GM19025 (cell line): ENCODE measurements around the gene PALM.

Experiments
- ATAC-seq: cut with Tn5 transposase; IDR thresholded peaks from one replicate; pipeline ENCODE4 v1.9.1; 2021; ENCODE audit warnings: mild to moderate bottlenecking, low read depth, moderate library complexity; ENCODE audit not compliant: unreplicated experiment

Gene PALM

GRCh38 chr19:772730-773436 lies 64.1 kb downstream of the PALM start:
- ATAC-seq: no peak

- ATAC-seq: no peak
Observed at GRCh38 chr19:776549-776948, 67.8 kb downstream of the PALM start.

GRCh38 chr19:778910-779653 lies 70.3 kb downstream of the PALM start:
- no peak for ATAC-seq

- ATAC-seq: no peak
Observed at GRCh38 chr19:780935-781334, 72.2 kb downstream of the PALM start.

GRCh38 chr19:781800-782184 lies 73.1 kb downstream of the PALM start:
- ATAC-seq: no peak

GRCh38 chr19:782185-782877 lies 73.6 kb downstream of the PALM start:
- no peak for ATAC-seq

- no peak for ATAC-seq
Observed at GRCh38 chr19:782878-783668, 74.3 kb downstream of the PALM start.

- no peak for ATAC-seq
Observed at GRCh38 chr19:784541-784940, 75.8 kb downstream of the PALM start.

- no peak for ATAC-seq
Observed at GRCh38 chr19:787536-787935, 78.8 kb downstream of the PALM start.

GRCh38 chr19:788686-788982 lies 79.9 kb downstream of the PALM start:
- no peak for ATAC-seq

- ATAC-seq: no peak
Observed at GRCh38 chr19:788983-789700, 80.4 kb downstream of the PALM start.

- ATAC-seq: no peak
Observed at GRCh38 chr19:789701-790060, 80.9 kb downstream of the PALM start.

- no peak for ATAC-seq
Observed at GRCh38 chr19:791007-791566, 82.4 kb downstream of the PALM start.

GRCh38 chr19:791567-792305 lies 83.0 kb downstream of the PALM start:
- ATAC-seq: no peak

- ATAC-seq: no peak
Observed at GRCh38 chr19:792306-792885, 83.7 kb downstream of the PALM start.

GRCh38 chr19:793806-794205 lies 85.1 kb downstream of the PALM start:
- no peak for ATAC-seq

GRCh38 chr19:795073-795611 lies 86.4 kb downstream of the PALM start:
- ATAC-seq: no peak

- ATAC-seq: no peak
Observed at GRCh38 chr19:795691-796581, 87.2 kb downstream of the PALM start.
